A549 treated with CpdA at 1 μM for 4 hours (cell line): ENCODE measurements around the gene EMB. TPM values are rescaled to one million over a fixed set of nuclear protein-coding genes. Genes with fewer than 3 reads are reported as not detected.

Experiments used
- total RNA-seq: library from RNA; stranded (reverse); fragments of 200-300 nt; extraction: Qiagen RNA extraction; gene quantifications from 5 replicates; pipeline ENCODE4 v1.2.3, GENCODE V29; 2022; ENCODE audit warnings: low read depth

Gene EMB
- total RNA-seq = 4.6 to 7.5 TPM (median 5.6 TPM) in 5 replicates

DNA sequence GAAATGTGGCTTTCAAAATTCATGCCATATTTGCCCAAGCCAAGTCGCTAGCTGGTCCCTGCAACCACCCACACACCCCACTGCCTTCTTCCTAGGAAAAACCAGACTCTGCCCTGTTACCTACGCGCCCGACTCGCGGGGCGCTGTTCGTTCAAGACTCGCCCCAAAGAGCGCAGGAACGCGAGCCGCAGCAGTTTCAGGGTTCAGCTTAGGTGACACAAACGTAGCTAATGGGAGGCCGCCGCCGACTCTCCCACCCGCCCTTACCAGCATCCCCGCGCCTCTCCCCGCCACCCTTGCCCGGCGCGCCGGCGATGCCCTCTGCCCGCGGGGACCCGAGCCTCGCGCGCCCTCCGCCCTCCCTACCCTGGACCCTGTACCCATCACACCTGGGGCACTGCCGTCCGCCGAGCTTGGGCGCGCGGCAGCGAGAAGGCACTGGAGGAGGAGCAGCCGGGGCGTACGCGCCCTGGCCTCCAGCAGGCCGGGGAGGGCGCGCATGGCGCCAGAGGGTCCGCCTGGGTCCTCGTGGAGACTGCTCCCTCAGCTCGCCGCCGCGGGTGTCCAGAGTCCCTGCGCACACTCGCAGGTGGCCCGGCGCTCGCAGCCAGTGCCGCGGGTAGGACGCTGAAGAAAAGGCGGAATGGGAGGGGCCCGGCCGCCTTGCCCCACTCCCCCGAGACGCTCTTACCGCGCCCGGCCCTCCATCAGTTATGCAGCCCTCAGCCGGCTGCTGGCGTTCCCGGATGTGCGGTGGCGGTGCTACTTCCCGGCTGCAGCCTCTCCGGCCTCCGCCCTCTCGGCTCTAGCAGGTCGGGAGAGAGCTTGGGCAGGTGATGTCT, at the start of gene EMB:
TSS of gene EMB (minus strand) at position 638 of the 842 bp plus-strand sequence. CDS start at position 501, 137 bp downstream.

Other genes starting within 250 kb of the EMB start
- 0.10 to 0.41 TPM (median 0.25 TPM) in 5 replicates for gene PARP8, start 225.3 kb upstream of the EMB start, total RNA-seq